ENCODE results near the gene MLNR.
A peak's percentile ranks its signal among the peaks of the same experiment; 100 is the strongest.

The MLNR gene

GRCh38 chr13:49217962-49218492 lies 2.1 kb upstream of the MLNR start:
- TF ChIP-seq CTCF (IDR thresholded peaks at IDR 0.05; ENCODE audit: poor library complexity, severe bottlenecking), result no peak
- H3K27ac ChIP-seq (ENCODE audit: poor library complexity, severe bottlenecking), result no peak overlapping the region
- H3K9me3 ChIP-seq (ENCODE audit: severe bottlenecking), result no peaks in the 10 kb centered on the region
- H3K36me3 ChIP-seq (ENCODE audit: low read depth), result no peaks in the 10 kb centered on the region
- no peaks in the 10 kb centered on the region for H3K4me1 ChIP-seq (ENCODE audit: insufficient read depth, poor library complexity, severe bottlenecking)
- no peak for DNase-seq (ENCODE audit: low spot score)
- H3K27me3 ChIP-seq (ENCODE audit: insufficient read depth, poor library complexity, severe bottlenecking), result peaks cover 26% of the 10 kb centered on the region
- ATAC-seq (ENCODE audit: low read depth), result no peak
- no peak overlapping the region for H3K4me3 ChIP-seq (ENCODE audit: severe bottlenecking)

- no peaks in the 10 kb centered on the region for H3K9me3 ChIP-seq (ENCODE audit: severe bottlenecking)
- H3K4me3 ChIP-seq (ENCODE audit: severe bottlenecking), result no peak overlapping the region
- H3K36me3 ChIP-seq (ENCODE audit: low read depth), result no peaks in the 10 kb centered on the region
- DNase-seq (ENCODE audit: low spot score) (no peak), ATAC-seq (ENCODE audit: low read depth) (no peak)
- no peaks in the 10 kb centered on the region for H3K4me1 ChIP-seq (ENCODE audit: insufficient read depth, poor library complexity, severe bottlenecking)
- peaks cover 26% of the 10 kb centered on the region for H3K27me3 ChIP-seq (ENCODE audit: insufficient read depth, poor library complexity, severe bottlenecking)
- no peak overlapping the region for H3K27ac ChIP-seq (ENCODE audit: poor library complexity, severe bottlenecking)
- no peak for TF ChIP-seq CTCF (IDR thresholded peaks at IDR 0.05; ENCODE audit: poor library complexity, severe bottlenecking)
Observed at GRCh38 chr13:49218493-49219051, 1.6 kb upstream of the MLNR start.

- no peaks in the 10 kb centered on the region for H3K36me3 ChIP-seq (ENCODE audit: low read depth)
- no peaks in the 10 kb centered on the region for H3K4me1 ChIP-seq (ENCODE audit: insufficient read depth, poor library complexity, severe bottlenecking)
- ATAC-seq (ENCODE audit: low read depth) (no peak; the same call in 2 of the 3 replicates), DNase-seq (ENCODE audit: low spot score) (no peak)
- H3K27ac ChIP-seq (ENCODE audit: poor library complexity, severe bottlenecking), result no peak overlapping the region
- H3K27me3 ChIP-seq (ENCODE audit: insufficient read depth, poor library complexity, severe bottlenecking), result peaks cover 26% of the 10 kb centered on the region
- H3K9me3 ChIP-seq (ENCODE audit: severe bottlenecking), result no peaks in the 10 kb centered on the region
- TF ChIP-seq CTCF (IDR thresholded peaks at IDR 0.05; ENCODE audit: poor library complexity, severe bottlenecking), result no peak
- H3K4me3 ChIP-seq (ENCODE audit: severe bottlenecking), result peak overlapping the region; percentile 35
Observed at GRCh38 chr13:49219647-49220035, 497 bp upstream of the MLNR start.

- ATAC-seq (ENCODE audit: low read depth) (no peak), DNase-seq (ENCODE audit: low spot score) (no peak)
- Histone ChIP-seq H3K4me1 (ENCODE audit: insufficient read depth, poor library complexity, severe bottlenecking) (no peaks in the 10 kb centered on the region), H3K27me3 (ENCODE audit: insufficient read depth, poor library complexity, severe bottlenecking) (peaks cover 26% of the 10 kb centered on the region), H3K36me3 (ENCODE audit: low read depth) (no peaks in the 10 kb centered on the region), H3K9me3 (ENCODE audit: severe bottlenecking) (no peaks in the 10 kb centered on the region), H3K27ac (ENCODE audit: poor library complexity, severe bottlenecking) (no peak overlapping the region), H3K4me3 (ENCODE audit: severe bottlenecking) (no peak overlapping the region)
- TF ChIP-seq CTCF (IDR thresholded peaks at IDR 0.05; ENCODE audit: poor library complexity, severe bottlenecking), result no peak
Observed at GRCh38 chr13:49220856-49221589, 885 bp downstream of the MLNR start.

- H3K27me3 ChIP-seq (ENCODE audit: insufficient read depth, poor library complexity, severe bottlenecking), result peaks cover 26% of the 10 kb centered on the region
- H3K27ac ChIP-seq (ENCODE audit: poor library complexity, severe bottlenecking), result no peak overlapping the region
- H3K4me3 ChIP-seq (ENCODE audit: severe bottlenecking), result no peak overlapping the region
- H3K4me1 ChIP-seq (ENCODE audit: insufficient read depth, poor library complexity, severe bottlenecking), result no peaks in the 10 kb centered on the region
- no peak for TF ChIP-seq CTCF (IDR thresholded peaks at IDR 0.05; ENCODE audit: poor library complexity, severe bottlenecking)
- ATAC-seq (ENCODE audit: low read depth) (no peak), DNase-seq (ENCODE audit: low spot score) (no peak)
- H3K36me3 ChIP-seq (ENCODE audit: low read depth), result no peaks in the 10 kb centered on the region
- H3K9me3 ChIP-seq (ENCODE audit: severe bottlenecking), result no peaks in the 10 kb centered on the region
Observed at GRCh38 chr13:49221590-49221965, 1.4 kb downstream of the MLNR start.
